HG02678 (cell line): ENCODE results near the gene CCDC142.

ENCODE experiments used
- ATAC-seq: cut with Tn5 transposase; IDR thresholded peaks from one replicate; pipeline ENCODE4 v1.9.1; 2021; ENCODE audit warnings: mild to moderate bottlenecking, moderate library complexity; ENCODE audit not compliant: unreplicated experiment

Gene CCDC142

DNA sequence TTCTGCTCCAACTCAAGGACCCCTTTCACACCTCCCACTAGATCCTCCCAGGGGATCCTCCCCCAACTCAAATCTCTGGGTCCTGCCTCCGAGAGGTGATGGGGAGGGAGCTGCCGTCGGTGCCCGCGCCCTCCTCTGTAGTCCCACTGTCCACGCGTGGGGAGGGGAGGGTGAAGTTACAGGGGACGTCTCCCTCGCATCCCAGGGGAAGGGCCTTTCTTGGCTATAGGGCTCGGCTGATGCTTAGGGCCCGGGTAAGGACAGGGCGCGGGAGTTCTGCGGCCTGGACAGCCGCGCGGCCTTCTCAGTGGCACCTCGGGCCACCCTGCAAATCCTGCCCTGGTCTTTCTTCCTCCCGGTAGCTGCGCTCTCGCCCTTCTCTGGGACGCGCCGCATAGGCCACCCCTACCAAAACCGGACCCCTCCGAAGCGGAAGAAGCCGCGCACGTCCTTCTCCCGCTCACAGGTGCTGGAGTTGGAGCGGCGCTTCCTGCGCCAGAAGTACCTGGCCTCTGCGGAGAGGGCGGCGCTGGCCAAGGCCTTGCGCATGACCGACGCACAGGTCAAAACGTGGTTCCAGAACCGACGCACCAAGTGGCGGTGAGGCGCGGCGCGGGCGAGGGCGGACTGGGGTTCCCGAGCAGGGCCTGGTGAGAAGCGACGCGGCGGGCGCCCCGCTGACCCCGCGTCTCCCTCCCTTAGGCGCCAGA lies 32.6 kb upstream of the CCDC142 start:
- no peak for ATAC-seq

DNA sequence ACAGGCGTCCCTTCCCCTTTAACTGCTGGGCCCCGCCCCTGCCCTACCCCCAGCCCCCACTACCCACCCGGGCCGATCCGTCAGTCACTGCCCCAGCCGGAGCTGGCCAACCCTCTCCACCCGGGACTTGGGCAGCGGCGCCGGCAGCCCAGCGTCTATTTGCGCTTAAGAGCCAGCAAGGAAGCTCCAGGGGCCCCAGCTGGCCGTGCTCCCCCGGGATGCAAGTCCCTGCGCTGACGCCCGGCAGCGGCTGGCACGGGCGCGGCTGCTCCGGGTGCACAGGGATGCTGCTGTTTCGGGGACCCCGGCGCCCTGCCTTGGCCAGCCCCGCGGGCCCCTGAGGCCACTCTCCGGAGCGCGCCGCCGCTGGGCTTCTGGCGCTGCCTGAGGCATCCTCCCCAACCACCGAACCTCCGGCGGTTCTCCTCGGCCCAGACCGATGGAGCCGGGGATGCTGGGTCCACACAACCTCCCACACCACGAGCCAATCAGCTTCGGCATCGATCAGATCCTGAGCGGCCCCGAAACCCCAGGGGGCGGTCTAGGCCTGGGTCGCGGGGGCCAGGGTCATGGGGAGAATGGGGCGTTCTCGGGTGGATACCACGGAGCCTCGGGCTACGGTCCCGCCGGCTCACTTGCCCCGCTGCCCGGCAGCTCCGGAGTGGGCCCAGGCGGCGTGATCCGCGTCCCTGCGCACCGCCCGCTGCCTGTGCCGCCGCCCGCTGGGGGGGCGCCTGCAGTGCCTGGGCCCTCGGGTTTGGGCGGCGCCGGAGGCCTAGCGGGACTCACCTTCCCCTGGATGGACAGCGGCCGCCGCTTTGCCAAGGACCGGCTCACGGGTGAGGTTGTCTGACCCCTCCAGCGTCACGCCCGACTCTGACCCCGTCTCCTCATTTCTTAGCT lies 31.8 kb upstream of the CCDC142 start, which contains the start of gene TLX2:
Gene TLX2, plus strand, starts transcription at position 83 of the 903 bp plus-strand sequence. Its CDS starts 357 bp downstream, at position 440.
- ATAC-seq: no peak

DNA sequence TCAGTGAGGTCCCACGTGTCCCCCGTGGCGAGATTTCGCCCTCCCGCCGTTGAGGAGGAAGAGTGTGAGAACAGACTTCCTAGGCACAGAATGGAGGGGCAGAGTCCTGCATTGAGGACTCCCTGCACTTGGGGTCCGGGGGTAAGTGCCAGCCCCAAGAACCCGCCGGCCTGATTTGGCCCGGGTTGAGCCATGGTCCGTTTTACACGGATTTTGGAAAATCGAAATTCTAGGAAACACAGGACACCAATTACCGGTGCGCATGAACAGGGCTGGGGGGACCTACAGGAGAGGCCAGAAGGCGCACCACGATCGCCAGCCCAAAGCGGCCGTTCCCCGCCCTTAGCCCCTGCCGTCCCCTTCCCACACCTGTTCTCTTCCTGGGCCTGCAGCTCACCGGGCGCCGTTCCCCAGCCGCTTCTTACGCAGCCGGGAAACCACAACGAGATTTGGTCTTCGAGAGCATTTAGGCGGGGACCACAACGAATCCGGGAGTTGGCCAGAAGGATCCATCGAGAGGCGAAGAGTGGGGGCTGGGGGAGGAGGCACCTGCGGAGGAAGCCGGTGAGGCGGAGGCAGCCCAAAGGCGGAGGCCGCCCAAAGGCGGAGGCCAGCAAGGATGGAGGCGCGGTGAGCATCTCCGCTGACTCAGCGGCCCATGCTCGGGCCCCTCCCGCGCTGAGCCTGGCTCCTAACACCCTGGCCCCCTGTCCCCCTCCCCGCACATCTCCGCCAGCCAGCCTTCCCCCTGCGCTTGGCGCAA lies 31.0 kb upstream of the CCDC142 start:
- ATAC-seq: no peak

GRCh38 chr2:74512744-74513604 lies 30.2 kb upstream of the CCDC142 start:
- no peak for ATAC-seq

DNA sequence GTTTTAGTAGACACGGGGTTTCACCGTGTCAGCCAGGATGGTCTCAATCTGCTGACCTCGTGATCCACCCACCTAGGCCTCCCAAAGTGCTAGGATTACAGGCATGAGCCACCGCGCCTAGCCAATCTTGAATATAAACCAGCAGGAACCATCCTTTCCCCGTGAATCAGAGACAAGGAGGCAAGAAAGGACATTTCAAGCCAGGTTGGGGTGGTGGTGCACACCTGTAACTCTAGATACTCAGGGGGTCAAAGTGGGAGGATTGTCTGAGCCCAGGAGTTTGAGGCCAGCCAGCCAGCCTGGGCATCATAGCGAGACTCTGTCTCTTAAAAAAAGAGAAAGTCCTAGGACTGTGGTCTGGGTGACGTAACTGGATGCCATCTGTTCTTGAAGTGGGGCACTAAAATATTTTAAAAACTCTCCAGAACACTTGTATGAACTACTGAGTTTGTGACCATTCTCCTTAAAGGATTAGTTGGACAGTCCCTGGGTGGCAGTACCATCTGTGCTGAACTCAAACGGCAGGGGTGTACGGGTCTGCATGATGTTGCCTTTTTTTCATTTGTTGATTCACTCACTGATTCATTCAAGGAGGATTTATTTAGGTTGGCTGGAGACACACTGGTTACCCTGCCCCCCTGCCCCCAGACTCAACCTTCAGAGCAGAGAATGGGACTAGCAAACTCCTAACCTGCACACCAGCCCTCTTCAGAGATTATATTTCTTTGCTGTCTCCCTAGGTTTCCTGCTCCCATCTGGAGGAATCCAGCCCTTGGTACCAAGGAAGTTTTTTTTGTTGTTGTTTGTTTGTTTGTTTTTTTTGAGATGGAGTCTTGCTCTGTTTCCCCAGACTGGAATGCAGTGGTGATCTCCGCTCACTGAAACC lies 28.5 kb upstream of the CCDC142 start:
- no peak for ATAC-seq

DNA sequence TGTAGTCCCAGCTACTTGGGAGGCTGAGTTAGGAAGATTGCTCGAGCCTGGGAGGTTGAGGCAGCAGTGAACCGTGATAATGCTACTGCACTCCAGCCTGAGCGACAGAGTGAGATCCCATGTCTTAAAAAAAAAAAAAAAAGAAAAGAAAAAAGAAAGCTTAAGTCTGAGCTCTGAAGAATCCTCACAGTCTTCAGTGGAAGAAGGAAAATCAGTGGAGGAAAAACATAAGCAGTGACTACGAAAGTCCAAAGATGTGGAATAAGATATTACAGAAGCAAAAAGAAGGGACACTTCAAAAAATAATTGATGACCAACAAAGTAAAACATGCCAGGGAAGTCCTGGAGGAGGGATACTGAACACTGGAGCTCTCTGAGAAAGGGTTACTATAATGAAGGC lies 27.5 kb upstream of the CCDC142 start:
- no peak for ATAC-seq

- no peak for ATAC-seq
Observed at GRCh38 chr2:74507926-74508520, 25.2 kb upstream of the CCDC142 start.

- ATAC-seq: peak; percentile 89
Observed at GRCh38 chr2:74507145-74507925, 24.5 kb upstream of the CCDC142 start, which contains the start of gene PCGF1. Gene PCGF1, minus strand, starts transcription at chr2:74507695. Its CDS starts 27 bp downstream, at chr2:74507668.

DNA sequence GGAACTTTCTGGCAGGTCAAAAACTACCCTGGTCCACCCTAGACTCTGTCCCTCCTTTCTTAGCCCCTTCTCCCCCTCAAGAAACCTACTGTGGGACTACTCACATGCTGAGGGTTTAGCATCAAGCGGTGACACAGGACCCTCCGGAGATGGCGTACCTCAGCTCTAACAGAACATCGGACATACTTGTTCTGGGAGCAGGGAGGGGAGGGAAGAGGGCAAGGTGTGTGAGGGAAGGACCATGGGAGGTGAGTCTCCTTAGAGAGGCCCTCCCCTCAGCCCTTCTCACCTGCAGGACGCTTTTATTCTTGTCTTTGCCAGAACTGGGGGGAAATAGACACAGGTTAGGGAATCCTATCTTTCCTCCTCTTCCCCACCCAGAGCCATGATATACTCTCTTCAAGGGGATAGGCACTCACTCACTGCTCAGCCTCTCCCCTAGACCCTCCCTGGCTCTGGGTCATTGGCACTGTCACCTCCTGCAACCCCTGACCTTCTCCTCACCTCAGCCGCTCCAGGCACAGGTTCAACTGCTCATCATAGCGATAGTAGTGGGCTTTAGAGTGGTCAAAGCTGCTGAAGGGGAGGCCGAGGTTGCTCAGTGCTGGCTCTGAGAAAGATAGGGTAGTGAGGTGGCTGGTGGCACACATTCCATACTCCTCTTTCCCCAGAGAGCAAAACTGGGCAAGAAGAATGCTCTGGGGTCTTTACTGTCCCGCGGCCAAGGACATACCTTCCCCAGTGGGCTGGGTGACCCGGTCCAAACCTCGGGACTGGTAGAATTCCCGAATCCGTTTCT lies 22.8 kb upstream of the CCDC142 start:
- no peak for ATAC-seq

- ATAC-seq: no peak
Observed at GRCh38 chr2:74504591-74504990, 21.8 kb upstream of the CCDC142 start.

GRCh38 chr2:74503506-74504475 lies 21.0 kb upstream of the CCDC142 start:
- no peak for ATAC-seq

DNA sequence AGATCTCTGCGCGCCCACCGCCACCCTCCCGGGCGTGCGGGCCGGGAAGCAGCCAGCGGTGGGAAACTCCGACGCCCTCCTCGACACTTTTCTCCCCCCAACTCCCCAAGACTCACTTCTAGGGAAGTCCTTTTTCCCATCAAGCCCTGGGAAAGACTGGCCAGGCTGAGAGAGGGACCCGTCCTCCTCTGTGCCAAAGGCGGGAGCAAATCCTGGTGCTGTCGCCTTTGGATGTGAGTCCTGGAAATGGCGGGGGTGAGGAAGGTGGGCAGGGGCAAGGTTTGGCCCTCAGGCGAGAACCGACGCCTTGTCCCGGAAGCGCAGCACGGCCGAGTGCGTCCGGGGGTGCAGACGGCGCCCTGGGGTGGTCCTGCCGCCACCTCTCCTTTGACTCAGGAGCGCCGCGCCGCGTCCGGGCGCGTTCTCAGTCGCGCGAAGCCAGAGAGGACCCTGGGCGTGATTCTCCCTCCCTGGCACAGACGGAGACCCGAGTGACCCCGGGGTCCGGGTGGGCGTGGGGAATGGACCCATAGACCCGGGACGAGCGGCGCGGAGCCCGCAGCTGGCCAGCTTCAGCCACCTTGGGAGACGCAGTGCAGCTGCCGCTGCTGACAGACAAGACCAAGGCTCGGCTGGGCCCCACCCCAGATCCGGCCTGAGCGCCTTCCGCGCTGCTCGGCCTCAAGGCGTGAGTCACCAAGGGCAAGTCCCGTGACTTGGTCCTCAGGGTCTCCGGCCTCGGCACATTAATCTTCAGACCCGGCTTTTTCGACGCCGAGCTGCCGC lies 20.1 kb upstream of the CCDC142 start:
- ATAC-seq: peak; percentile 35

- no peak for ATAC-seq
Observed at GRCh38 chr2:74502147-74502719, 19.4 kb upstream of the CCDC142 start.

DNA sequence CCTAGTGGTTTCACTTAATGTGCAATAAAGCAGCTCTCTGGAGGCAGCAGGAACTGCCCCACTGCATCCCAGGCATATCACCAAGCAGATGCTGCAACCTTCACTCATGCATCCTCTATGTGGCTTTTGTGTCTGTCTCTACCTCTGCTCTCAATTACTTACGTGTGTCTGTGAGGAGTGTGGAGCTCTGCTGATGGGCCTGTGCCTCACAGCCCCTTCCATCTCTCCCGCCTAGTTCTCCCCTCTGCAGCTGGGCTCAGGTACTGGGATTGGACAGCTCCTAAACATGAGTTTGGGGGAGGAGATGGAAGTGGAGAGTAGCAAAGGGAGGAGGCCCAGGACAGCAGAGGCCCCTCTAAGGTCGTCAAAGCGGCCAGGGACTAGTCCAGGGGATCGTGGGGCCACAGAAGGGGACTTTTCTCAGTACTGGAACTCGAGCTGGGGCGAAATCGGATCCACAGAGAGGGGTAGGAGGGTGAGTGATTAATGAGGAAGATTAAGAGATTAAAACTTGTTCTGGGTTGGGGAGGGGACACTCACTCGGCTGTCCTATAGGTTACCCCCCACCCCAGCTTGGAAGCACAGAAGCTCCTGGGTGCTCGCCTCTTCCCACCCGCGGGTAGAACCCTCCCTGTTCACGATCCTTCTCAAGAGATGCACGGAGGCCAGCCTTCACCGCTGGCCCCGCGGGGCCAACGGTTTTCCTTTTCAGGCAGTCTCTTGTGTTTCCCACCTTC lies 18.7 kb upstream of the CCDC142 start:
- ATAC-seq: no peak
